NOMO-1 (cell line): Measurements from ENCODE around the gene TGFB1.
"Not testable (repeated sequence)": the region's sequence is repeated elsewhere in the genome, so short reads cannot be mapped to it uniquely, and the experiment has no call there.

ENCODE experiments used
- DNase-seq, 2 experiments: peaks; one replicate each; lab custom pipeline; 2025; ENCODE audit not compliant: unreplicated experiment in 2 of 2; lab: John Stamatoyannopoulos, UW

TGFB1 gene

GRCh38 chr19:41353466-41354342 is at the start of gene TGFB1:
Gene TGFB1 (minus strand): TSS chr19:41353922. CDS start chr19:41353044, 878 bp downstream.
- peak; percentile 76 to 88 for DNase-seq

GRCh38 chr19:41402010-41402409 is 48.3 kb upstream of the TGFB1 start:
- DNase-seq = no peak

- no peak for DNase-seq
These were observed 47.8 kb upstream of the TGFB1 start for GRCh38 chr19:41401483-41401882.

GRCh38 chr19:41399525-41399924 is 45.8 kb upstream of the TGFB1 start:
- no peak for DNase-seq

- DNase-seq = no peak
These were observed 45.4 kb upstream of the TGFB1 start for GRCh38 chr19:41399091-41399490.

- DNase-seq = peak in 1 of 2 experiments; percentile 15
These were observed 44.9 kb upstream of the TGFB1 start for GRCh38 chr19:41398598-41398997.

GRCh38 chr19:41398050-41398418 is 44.3 kb upstream of the TGFB1 start:
- DNase-seq = peak in 1 of 2 experiments; percentile 41

- DNase-seq = peak; percentile 99
These were observed 43.6 kb upstream of the TGFB1 start, which contains the start of the genes BCKDHA and EXOSC5 for GRCh38 chr19:41397086-41398049. Gene BCKDHA (plus strand): TSS chr19:41397818. CDS start chr19:41397828, 10 bp downstream. Gene EXOSC5 (minus strand): TSS chr19:41397359. CDS start chr19:41397328, 31 bp downstream.

GRCh38 chr19:41395355-41395754 is 41.6 kb upstream of the TGFB1 start:
- no peak for DNase-seq

GRCh38 chr19:41392775-41393174 is 39.1 kb upstream of the TGFB1 start:
- DNase-seq = no peak

GRCh38 chr19:41391618-41392017 is 37.9 kb upstream of the TGFB1 start:
- no peak for DNase-seq

GRCh38 chr19:41386442-41386841 is 32.7 kb upstream of the TGFB1 start:
- DNase-seq = no peak

GRCh38 chr19:41384351-41384750 is 30.6 kb upstream of the TGFB1 start:
- no peak for DNase-seq

GRCh38 chr19:41381536-41381935 is 27.8 kb upstream of the TGFB1 start:
- not testable (repeated sequence) for DNase-seq

GRCh38 chr19:41377977-41378709 is 24.4 kb upstream of the TGFB1 start:
- no peak for DNase-seq

GRCh38 chr19:41376998-41377365 is 23.3 kb upstream of the TGFB1 start:
- no peak for DNase-seq

- DNase-seq = peak; percentile 14 to 15
These were observed 22.7 kb upstream of the TGFB1 start, which contains the start of gene TMEM91 for GRCh38 chr19:41376241-41376997. Gene TMEM91 (plus strand): TSS chr19:41376533. CDS start chr19:41378310, 1,777 bp downstream.

- no peak for DNase-seq
These were observed 20.3 kb upstream of the TGFB1 start for GRCh38 chr19:41373993-41374392.

- no peak for DNase-seq
These were observed 18.8 kb upstream of the TGFB1 start for GRCh38 chr19:41372501-41372900.

- DNase-seq = no peak
These were observed 17.8 kb upstream of the TGFB1 start for GRCh38 chr19:41371541-41371940.
